Activated CD8-positive, alpha-beta T cell treated with anti-CD3 and anti-CD28 coated beads, Interleukin-2, amount 10 ng/mL, durations not matched to agents 7 days and 5 days (primary cell): ENCODE measurements around the gene ELMO1. TPM values are rescaled to one million over a fixed set of nuclear protein-coding genes. Genes with fewer than 3 reads are reported as not detected.

Experiments used
- ATAC-seq: fragments of 150-1000 bp; cut with Tn5 transposase; one replicate; pipeline ENCODE4 v1.10.0; 2021; ENCODE audit warnings: moderate library complexity
- CTCF ChIA-PET: fragments of 350-600 bp; sonication (Branson Sonifier 250); formaldehyde crosslinking; loops from one replicate; lab custom pipeline; 2021; ENCODE audit warnings: antibody characterized with exemption; lab: Charles Lee
- POLR2A ChIA-PET: fragments of 350-600 bp; sonication (Branson Sonifier 250); formaldehyde crosslinking; loops from one replicate; lab custom pipeline; 2021; ENCODE audit warnings: antibody characterized with exemption; lab: Charles Lee
- DNase-seq: peaks from one replicate; pipeline ENCODE4 v3.0.0-alpha.2; 2020
- H3K27ac Mint-ChIP-seq: one replicate; pipeline ENCODE4 v1.8.0; 2021; ENCODE audit warnings: mild to moderate bottlenecking, mixed read lengths
- H3K27me3 Mint-ChIP-seq: one replicate; pipeline ENCODE4 v1.8.0; 2021; ENCODE audit warnings: low read depth, mixed read lengths
- H3K36me3 Mint-ChIP-seq: one replicate; pipeline ENCODE4 v1.8.0; 2021; ENCODE audit warnings: low read depth, mixed read lengths
- H3K4me1 Mint-ChIP-seq: one replicate; pipeline ENCODE4 v1.8.0; 2021; ENCODE audit warnings: low read depth, mixed read lengths
- H3K4me3 Mint-ChIP-seq: one replicate; pipeline ENCODE4 v1.8.0; 2021; ENCODE audit warnings: mild to moderate bottlenecking, mixed read lengths
- H3K9me3 Mint-ChIP-seq: one replicate; pipeline ENCODE4 v1.8.0; 2022; ENCODE audit warnings: mixed read lengths; ENCODE audit not compliant: insufficient read depth
- total RNA-seq, 2 experiments: library from RNA; stranded (reverse); gene quantifications; one replicate each; pipeline ENCODE4 v1.2.3, GENCODE V29; 2021

The ELMO1 gene
- total RNA-seq, 2 experiments from 2014 or later: 64.0 to 68.5 TPM

DNA sequence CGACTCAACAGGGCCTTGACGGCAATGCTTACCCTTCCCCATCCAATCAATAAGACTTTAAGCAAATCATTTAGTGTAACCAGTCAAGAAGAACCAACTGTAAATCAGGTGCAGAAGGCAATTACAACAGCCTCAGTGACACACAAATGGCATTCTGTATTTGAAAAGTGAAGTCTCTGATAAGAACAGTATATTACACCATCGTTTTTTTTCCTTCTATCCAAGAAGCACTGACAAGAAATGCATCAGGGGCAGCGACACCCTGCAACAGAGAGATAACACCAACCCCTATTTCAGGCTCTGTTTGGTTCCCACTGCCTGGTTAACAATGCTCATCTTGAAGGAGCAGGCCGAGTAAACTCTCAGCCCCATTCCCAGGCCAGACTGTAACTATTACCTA, 520.4 kb downstream of the ELMO1 start:
- Mint-ChIP-seq H3K4me3 (no peak overlapping the region), H3K27me3 (no peaks in the 10 kb centered on the region), H3K9me3 (peaks cover 6% of the 10 kb centered on the region), H3K36me3 (peaks cover 28% of the 10 kb centered on the region), H3K4me1 (no peaks in the 10 kb centered on the region), H3K27ac (no peak overlapping the region)
- POLR2A ChIA-PET: no interaction called here
- ATAC-seq: no peak
- DNase-seq: no peak
- CTCF ChIA-PET: no interaction called here

DNA sequence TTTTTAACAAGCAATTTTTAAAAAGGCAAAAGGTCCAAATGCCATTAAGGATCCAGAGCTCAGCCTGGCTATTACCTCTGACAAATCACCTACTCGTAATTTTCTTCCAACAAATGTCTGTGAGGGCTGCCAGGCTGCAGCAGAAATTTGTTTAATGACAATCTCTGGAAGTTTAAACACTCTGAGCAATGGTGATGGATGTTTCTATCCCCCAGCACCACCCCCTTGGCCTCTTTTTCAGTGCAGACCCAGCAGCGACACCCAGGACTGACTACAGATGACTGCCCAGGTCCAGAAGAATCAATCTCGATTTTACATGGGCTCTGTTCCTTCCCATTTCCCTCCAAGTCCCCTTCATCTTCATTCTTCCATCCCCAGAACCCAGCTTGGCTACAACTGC, 523.0 kb downstream of the ELMO1 start:
- no peaks in the 10 kb centered on the region for H3K27me3 Mint-ChIP-seq
- ATAC-seq (no peak), DNase-seq (no peak)
- ChIA-PET CTCF (no interaction called here), POLR2A (no interaction called here)
- peaks cover 16% of the 10 kb centered on the region for H3K9me3 Mint-ChIP-seq
- no peak overlapping the region for H3K27ac Mint-ChIP-seq
- no peak overlapping the region for H3K4me3 Mint-ChIP-seq
- H3K36me3 Mint-ChIP-seq: peaks cover 26% of the 10 kb centered on the region
- no peaks in the 10 kb centered on the region for H3K4me1 Mint-ChIP-seq

DNA sequence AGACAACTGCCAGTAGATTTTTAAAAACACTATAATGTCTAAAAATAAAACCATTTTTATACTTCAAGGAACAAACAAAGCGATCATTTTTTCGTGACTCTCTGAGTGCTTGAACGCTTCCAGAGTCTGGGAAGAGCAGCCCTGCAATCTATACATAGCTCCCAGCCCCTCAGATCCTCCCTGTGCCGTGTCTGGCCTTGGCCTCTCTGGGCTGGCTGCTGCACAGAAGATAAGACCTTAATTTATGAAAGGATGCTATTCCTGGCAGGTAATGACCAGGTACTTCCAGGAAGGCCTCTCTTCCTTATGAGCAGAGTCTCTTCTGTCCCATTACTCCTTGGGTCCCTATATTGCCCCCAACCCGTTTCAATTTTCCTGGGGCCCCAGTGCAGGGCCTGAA, 523.5 kb downstream of the ELMO1 start:
- CTCF ChIA-PET: no interaction called here
- no peaks in the 10 kb centered on the region for H3K27me3 Mint-ChIP-seq
- peaks cover 11% of the 10 kb centered on the region for H3K9me3 Mint-ChIP-seq
- no peak for ATAC-seq
- H3K4me1 Mint-ChIP-seq: no peaks in the 10 kb centered on the region
- POLR2A ChIA-PET: no interaction called here
- H3K4me3 Mint-ChIP-seq: no peak overlapping the region
- peaks cover 26% of the 10 kb centered on the region for H3K36me3 Mint-ChIP-seq
- DNase-seq: no peak
- no peak overlapping the region for H3K27ac Mint-ChIP-seq

DNA sequence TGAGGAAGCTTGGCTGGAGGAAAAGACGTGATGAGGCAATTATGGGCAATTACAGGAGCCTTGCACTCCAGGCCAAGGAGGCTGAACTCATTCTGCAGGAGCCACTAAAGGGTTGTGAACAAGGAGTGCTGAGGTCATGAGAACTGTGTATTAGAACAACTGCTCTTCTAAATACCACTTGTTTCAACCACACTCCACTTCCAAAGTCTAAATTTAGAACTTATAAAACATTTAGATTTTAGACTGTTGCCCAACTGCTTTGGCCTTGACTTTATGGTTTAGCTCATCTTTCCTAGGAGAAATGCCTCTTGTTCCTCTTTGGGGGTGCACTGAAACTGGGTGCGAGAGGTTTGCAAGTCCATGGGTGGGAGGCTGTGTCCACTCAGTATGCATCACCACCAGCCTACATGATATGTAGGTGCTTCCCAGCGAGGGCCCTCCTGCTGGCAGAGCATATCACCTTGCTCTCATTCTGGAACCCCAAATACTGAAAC, 524.7 kb downstream of the ELMO1 start:
- ChIA-PET CTCF (no interaction called here), POLR2A (no interaction called here)
- H3K4me1 Mint-ChIP-seq: no peaks in the 10 kb centered on the region
- peaks cover 11% of the 10 kb centered on the region for H3K9me3 Mint-ChIP-seq
- H3K27me3 Mint-ChIP-seq: no peaks in the 10 kb centered on the region
- H3K36me3 Mint-ChIP-seq: peaks cover 24% of the 10 kb centered on the region
- H3K4me3 Mint-ChIP-seq: no peak overlapping the region
- no peak for ATAC-seq
- no peak for DNase-seq
- no peak overlapping the region for H3K27ac Mint-ChIP-seq

DNA sequence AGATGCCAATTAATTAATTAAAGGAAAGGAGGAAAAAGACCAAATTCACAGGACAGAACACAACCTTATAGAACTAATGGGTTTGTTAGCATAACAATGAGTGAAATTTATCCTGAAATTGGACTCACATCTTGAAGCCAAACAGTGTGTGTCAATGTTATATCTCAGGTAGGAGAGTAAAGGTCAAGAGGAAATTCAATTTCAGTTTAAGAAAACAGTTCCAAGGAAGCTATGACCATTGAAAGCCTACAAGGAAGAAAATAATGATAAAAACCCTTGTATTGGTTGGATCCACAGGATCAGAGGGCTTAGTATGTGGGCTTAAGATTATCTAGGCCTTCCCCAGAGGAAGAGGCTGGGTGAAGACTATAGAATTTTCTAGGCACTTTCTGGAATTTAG, 525.5 kb downstream of the ELMO1 start:
- Mint-ChIP-seq H3K27ac (no peak overlapping the region), H3K4me3 (no peak overlapping the region), H3K4me1 (no peaks in the 10 kb centered on the region), H3K9me3 (peaks cover 11% of the 10 kb centered on the region), H3K27me3 (no peaks in the 10 kb centered on the region), H3K36me3 (peaks cover 21% of the 10 kb centered on the region)
- no peak for ATAC-seq
- DNase-seq: no peak
- ChIA-PET CTCF (no interaction called here), POLR2A (no interaction called here)

DNA sequence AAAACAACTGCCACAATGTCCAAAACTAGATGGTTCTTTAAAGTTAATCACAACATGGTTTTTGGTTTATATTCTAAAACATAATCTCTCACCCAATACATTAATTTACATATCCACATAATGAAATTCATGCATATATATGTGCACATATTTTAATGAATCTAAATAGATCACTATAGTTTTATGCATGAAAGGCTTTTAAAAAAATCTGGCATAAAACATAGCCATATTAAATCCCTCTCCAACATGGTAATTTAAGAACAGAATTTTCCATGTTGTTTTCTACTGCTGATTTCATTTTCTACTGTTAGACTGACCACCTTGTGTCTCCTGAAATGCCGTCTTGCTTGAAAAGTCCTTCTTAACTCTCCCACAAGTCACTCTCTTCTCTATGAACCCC, 528.2 kb downstream of the ELMO1 start:
- ChIA-PET POLR2A (no interaction called here), CTCF (interaction anchor here (2.0 kb wide), 1 partner anchor 10 kb away, joined by 5 read pairs; no protein-coding TSS in a partner anchor)
- Mint-ChIP-seq H3K9me3 (peaks cover 11% of the 10 kb centered on the region), H3K36me3 (peaks cover 20% of the 10 kb centered on the region), H3K4me3 (no peak overlapping the region), H3K27me3 (no peaks in the 10 kb centered on the region), H3K27ac (no peak overlapping the region), H3K4me1 (no peaks in the 10 kb centered on the region)
- DNase-seq (no peak), ATAC-seq (no peak)

DNA sequence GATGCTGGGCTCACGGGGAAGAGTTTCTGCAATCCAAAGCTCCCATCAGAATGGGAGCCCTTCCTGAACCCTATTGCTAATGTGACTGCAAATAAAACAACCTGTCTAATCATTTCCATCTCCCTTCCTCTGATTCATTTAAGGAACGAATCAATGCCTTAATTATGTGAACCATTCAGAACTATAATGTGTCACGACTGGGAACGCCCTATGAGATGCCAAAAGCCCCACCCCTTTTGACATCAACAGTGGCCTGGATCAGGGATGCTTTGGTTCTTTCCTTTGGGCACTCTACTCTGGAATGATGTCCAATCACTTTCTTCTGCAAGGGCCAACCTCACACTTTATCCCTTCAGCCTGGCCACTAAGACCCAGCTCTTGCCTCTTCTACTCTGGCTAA, 528.9 kb downstream of the ELMO1 start:
- ChIA-PET CTCF (interaction anchor here (2.0 kb wide), 1 partner anchor 11 kb away, joined by 5 read pairs; no protein-coding TSS in a partner anchor), POLR2A (no interaction called here)
- Mint-ChIP-seq H3K9me3 (peaks cover 11% of the 10 kb centered on the region), H3K27ac (no peak overlapping the region), H3K4me3 (no peak overlapping the region), H3K4me1 (no peaks in the 10 kb centered on the region), H3K36me3 (peaks cover 20% of the 10 kb centered on the region), H3K27me3 (no peaks in the 10 kb centered on the region)
- ATAC-seq (no peak), DNase-seq (no peak)

DNA sequence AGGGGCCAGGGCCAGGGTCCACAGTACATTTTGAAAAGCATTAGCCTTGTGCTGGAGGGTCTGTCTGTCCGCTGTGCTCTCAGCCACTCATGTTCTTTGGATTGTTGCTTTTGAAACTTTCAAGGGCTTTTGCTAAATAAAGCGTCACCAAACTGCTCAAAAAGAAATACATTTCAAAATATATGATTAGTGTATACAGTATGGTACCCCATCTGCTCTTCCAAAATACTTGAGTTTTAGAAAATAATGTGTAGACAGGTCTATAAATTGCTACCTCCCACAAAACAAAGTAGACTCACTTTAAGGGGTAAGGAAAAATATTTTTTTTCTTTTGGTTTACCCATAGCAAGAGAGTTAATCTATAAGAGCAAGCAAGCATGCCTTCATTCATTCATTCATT, 530.1 kb downstream of the ELMO1 start:
- ChIA-PET CTCF (no interaction called here), POLR2A (no interaction called here)
- Mint-ChIP-seq H3K27ac (no peak overlapping the region), H3K27me3 (no peaks in the 10 kb centered on the region), H3K9me3 (peaks cover 11% of the 10 kb centered on the region), H3K4me1 (no peaks in the 10 kb centered on the region), H3K36me3 (peaks cover 17% of the 10 kb centered on the region), H3K4me3 (no peak overlapping the region)
- no peak for ATAC-seq
- no peak for DNase-seq

DNA sequence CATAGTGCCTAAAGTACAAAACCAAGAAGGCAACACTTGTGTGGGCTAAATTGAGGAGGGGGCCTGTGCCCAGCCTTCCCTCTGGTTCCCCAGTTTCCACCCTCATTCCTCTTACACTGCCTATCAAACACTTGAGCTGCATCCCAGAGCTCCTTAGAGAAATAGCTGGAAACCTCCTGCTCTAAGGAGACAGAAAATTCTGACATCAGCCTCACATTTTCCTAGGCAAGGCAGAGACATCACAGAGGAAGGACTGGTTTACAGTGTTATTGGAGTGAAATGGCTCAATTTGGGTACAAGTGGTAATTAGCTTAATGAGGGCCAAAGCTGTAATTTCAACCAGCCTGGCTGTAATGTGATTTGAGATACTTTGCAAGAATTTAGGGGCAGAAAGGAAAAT, 532.0 kb downstream of the ELMO1 start:
- CTCF ChIA-PET: no interaction called here
- Mint-ChIP-seq H3K27ac (no peak overlapping the region), H3K4me1 (no peaks in the 10 kb centered on the region), H3K9me3 (peaks cover 3% of the 10 kb centered on the region), H3K27me3 (no peaks in the 10 kb centered on the region), H3K4me3 (no peak overlapping the region), H3K36me3 (peaks cover 9% of the 10 kb centered on the region)
- POLR2A ChIA-PET: no interaction called here
- ATAC-seq (no peak), DNase-seq (no peak)

DNA sequence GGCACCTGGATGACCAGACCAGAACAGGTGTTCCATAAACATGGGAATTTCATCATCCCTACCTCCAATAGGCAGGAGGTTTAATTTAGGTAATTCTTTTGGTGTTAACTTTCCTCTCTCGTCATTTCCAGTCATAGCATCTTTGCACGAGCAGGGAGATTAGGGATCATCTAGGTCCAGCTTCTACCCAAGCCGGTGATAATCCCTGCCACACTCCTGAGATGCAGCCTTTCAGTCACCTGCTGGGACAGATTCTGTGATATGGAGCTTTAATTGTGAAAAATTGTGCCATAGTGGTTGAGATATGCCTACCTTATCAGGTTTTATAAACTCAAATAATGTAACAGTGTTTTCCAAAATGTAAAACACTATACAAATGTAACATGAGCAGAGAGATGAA, 532.5 kb downstream of the ELMO1 start:
- H3K36me3 Mint-ChIP-seq: peaks cover 8% of the 10 kb centered on the region
- POLR2A ChIA-PET: no interaction called here
- no peak overlapping the region for H3K4me3 Mint-ChIP-seq
- no peaks in the 10 kb centered on the region for H3K27me3 Mint-ChIP-seq
- no peaks in the 10 kb centered on the region for H3K9me3 Mint-ChIP-seq
- CTCF ChIA-PET: no interaction called here
- no peaks in the 10 kb centered on the region for H3K4me1 Mint-ChIP-seq
- ATAC-seq: no peak
- no peak for DNase-seq
- H3K27ac Mint-ChIP-seq: no peak overlapping the region

DNA sequence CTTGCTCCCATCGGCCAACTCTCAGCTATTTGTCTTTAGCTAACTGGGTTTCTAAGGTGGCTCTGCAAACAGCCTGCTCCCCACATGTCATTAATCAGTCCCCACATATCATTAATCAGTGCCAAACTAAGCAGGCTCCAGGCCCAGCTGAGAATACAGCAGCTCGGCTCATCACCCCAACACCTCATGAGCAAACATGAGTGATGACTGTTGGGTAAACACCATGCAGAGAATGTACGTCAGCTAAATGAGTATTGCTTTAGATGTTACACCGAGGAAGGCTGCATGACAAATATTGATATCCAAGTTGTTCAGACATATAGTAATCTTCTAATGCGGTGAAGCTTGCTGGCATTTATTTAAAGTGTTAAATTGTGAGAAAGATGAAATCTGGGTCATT, 536.9 kb downstream of the ELMO1 start:
- ChIA-PET POLR2A (no interaction called here), CTCF (interaction anchor here (1.4 kb wide), 1 partner anchor 270 kb away, joined by 3 read pairs; no protein-coding TSS in a partner anchor)
- H3K4me3 Mint-ChIP-seq: no peak overlapping the region
- no peaks in the 10 kb centered on the region for H3K27me3 Mint-ChIP-seq
- H3K9me3 Mint-ChIP-seq: no peaks in the 10 kb centered on the region
- no peaks in the 10 kb centered on the region for H3K4me1 Mint-ChIP-seq
- ATAC-seq: no peak
- no peak for DNase-seq
- peaks cover 18% of the 10 kb centered on the region for H3K36me3 Mint-ChIP-seq
- H3K27ac Mint-ChIP-seq: no peak overlapping the region

DNA sequence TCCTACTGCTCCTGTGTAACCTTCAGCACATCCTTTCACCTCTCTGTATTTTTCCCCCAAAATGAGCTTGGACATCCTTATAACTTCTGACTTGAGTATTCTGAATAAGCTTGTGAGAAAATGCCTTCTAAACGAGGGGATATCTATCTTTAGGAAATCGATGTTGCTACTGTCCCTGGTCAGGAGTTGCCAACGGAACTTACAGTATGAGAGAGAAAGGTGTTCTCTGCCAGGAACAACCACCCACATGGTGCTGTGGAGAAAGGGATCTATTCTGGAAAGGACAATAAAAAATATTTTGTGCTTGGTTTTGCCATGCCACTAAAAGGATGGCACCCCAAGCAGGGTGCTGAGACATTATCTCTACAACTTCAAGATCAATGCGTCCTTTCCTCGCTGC, 537.8 kb downstream of the ELMO1 start:
- H3K36me3 Mint-ChIP-seq: peaks cover 16% of the 10 kb centered on the region
- CTCF ChIA-PET: interaction anchor here (1.4 kb wide), 1 partner anchor 271 kb away, joined by 3 read pairs; no protein-coding TSS in a partner anchor

DNA sequence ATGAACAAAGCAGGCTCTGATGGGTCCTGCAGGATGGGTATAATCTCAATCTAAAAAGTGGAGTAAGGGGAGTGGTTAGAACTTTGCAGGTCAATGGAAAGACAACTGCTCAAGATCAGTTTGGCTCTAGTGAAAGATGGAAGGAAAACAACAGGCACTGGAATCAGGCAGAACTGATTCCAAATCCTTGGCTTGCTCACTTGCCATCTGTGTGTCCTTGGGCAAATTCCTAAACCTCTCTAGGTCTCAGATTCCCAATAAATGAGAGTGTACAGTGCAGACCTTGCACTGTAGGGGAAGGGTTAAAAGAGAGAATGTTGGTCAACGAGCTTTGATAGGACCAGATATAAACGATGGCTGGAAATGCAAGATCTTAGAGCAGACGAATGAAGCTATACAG, 538.3 kb downstream of the ELMO1 start:
- Mint-ChIP-seq H3K36me3 (peaks cover 16% of the 10 kb centered on the region), H3K4me1 (peaks cover 6% of the 10 kb centered on the region), H3K27ac (no peak overlapping the region), H3K27me3 (no peaks in the 10 kb centered on the region), H3K9me3 (no peaks in the 10 kb centered on the region), H3K4me3 (no peak overlapping the region)
- POLR2A ChIA-PET: no interaction called here
- DNase-seq: no peak
- CTCF ChIA-PET: no interaction called here
- no peak for ATAC-seq

More for the DNA sequence above, 537.8 kb downstream of the ELMO1 start:
- no peak overlapping the region for H3K27ac Mint-ChIP-seq
- DNase-seq (no peak), ATAC-seq (no peak)
- H3K27me3 Mint-ChIP-seq: no peaks in the 10 kb centered on the region
- H3K4me1 Mint-ChIP-seq: peaks cover 4% of the 10 kb centered on the region
- POLR2A ChIA-PET: no interaction called here
- no peak overlapping the region for H3K4me3 Mint-ChIP-seq
- H3K9me3 Mint-ChIP-seq: no peaks in the 10 kb centered on the region
